Measurements from ENCODE around the gene NOL3. TPM values are rescaled to one million over a fixed set of nuclear protein-coding genes. Genes with fewer than 3 reads are reported as not detected.
A peak's percentile ranks its signal among the peaks of the same experiment; 100 is the strongest.

The NOL3 gene
- total RNA-seq, 1 experiment from 2014 or later = 8.5 TPM

DNA sequence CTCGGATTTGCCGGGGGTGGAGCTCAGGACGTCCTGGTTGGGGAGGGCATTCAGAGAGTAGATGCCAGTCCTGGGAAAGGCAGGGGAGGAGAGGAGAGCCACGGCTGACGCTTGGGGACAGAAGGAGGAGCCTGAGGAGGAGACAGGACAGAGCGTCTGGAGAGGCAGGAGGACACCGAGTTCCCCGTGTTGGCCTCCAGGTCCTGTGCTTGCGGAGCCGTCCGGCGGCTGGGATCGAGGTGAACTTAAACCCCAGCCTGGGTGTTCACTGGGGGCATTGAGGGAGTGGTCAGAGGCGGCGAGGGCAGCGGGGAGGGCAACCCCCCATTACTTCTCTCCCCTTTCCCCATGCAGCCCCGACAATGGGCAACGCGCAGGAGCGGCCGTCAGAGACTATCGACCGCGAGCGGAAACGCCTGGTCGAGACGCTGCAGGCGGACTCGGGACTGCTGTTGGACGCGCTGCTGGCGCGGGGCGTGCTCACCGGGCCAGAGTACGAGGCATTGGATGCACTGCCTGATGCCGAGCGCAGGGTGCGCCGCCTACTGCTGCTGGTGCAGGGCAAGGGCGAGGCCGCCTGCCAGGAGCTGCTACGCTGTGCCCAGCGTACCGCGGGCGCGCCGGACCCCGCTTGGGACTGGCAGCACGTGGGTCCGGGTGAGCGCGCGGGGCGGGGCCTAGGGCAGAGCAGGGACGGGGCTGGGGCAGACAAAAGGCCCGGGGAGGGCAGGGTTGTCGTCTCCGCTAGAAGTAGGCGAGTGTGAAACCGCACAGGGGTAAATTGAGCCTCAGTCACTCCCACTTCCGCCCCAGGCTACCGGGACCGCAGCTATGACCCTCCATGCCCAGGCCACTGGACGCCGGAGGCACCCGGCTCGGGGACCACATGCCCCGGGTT lies 3.7 kb downstream of the NOL3 start:
- CTCF ChIA-PET = interaction anchor here (0.6 to 15.6 kb wide), 10 partner anchors 9 to 156 kb away, joined by 3 to 386 read pairs (median 4); partner anchors contain the start of genes B3GNT9, ELMO3, FBXL8 and FHOD1
- ATAC-seq (peak; percentile 19), DNase-seq (ENCODE audit: low spot score) (peak; percentile 76)
- peaks cover 3% of the 10 kb centered on the region; the same call in 1 of the 2 replicates for H3K36me3 Mint-ChIP-seq
- no peak overlapping the region; the same call in 1 of the 2 replicates for H3K27ac Mint-ChIP-seq
- no peaks in the 10 kb centered on the region for H3K9me3 Mint-ChIP-seq
- peaks cover 89% of the 10 kb centered on the region for H3K27me3 Mint-ChIP-seq (ENCODE audit: low read depth)
- POLR2A ChIA-PET = interaction anchor here (1.1 to 1.4 kb wide), 3 partner anchors 11 to 53 kb away, joined by 3 to 5 read pairs (median 3); partner anchors contain the start of genes FBXL8, TMEM208 and TRADD
- peak overlapping the region; percentile 84 for H3K4me3 Mint-ChIP-seq
- peaks cover 36% of the 10 kb centered on the region for H3K4me1 Mint-ChIP-seq
- peak; percentile 84; the same call in 1 of the 2 replicates for TF ChIP-seq SMAD3 (CRISPR knock-in tag; IDR thresholded peaks at IDR 0.05; ENCODE audit: borderline replicate concordance)
- TF ChIP-seq NR2C2 (CRISPR knock-in tag; IDR thresholded peaks at IDR 0.05) = no peak
- 0 out of 2 replicates have a peak, but pooled peaks have one; percentile 33 for TF ChIP-seq E2F5 (CRISPR knock-in tag; IDR thresholded peaks at IDR 0.05)
- TF ChIP-seq, protein P1, sequence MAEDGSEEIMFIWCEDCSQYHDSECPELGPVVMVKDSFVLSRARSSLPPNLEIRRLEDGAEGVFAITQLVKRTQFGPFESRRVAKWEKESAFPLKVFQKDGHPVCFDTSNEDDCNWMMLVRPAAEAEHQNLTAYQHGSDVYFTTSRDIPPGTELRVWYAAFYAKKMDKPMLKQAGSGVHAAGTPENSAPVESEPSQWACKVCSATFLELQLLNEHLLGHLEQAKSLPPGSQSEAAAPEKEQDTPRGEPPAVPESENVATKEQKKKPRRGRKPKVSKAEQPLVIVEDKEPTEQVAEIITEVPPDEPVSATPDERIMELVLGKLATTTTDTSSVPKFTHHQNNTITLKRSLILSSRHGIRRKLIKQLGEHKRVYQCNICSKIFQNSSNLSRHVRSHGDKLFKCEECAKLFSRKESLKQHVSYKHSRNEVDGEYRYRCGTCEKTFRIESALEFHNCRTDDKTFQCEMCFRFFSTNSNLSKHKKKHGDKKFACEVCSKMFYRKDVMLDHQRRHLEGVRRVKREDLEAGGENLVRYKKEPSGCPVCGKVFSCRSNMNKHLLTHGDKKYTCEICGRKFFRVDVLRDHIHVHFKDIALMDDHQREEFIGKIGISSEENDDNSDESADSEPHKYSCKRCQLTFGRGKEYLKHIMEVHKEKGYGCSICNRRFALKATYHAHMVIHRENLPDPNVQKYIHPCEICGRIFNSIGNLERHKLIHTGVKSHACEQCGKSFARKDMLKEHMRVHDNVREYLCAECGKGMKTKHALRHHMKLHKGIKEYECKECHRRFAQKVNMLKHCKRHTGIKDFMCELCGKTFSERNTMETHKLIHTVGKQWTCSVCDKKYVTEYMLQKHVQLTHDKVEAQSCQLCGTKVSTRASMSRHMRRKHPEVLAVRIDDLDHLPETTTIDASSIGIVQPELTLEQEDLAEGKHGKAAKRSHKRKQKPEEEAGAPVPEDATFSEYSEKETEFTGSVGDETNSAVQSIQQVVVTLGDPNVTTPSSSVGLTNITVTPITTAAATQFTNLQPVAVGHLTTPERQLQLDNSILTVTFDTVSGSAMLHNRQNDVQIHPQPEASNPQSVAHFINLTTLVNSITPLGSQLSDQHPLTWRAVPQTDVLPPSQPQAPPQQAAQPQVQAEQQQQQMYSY (CRISPR knock-in tag; IDR thresholded peaks at IDR 0.05) = no peak
- peak; percentile 21; the same call in 1 of the 2 replicates for TF ChIP-seq NFYB (CRISPR knock-in tag; conservative IDR thresholded peaks at IDR 0.05; ENCODE audit: low read depth)
- TF ChIP-seq, protein P2, sequence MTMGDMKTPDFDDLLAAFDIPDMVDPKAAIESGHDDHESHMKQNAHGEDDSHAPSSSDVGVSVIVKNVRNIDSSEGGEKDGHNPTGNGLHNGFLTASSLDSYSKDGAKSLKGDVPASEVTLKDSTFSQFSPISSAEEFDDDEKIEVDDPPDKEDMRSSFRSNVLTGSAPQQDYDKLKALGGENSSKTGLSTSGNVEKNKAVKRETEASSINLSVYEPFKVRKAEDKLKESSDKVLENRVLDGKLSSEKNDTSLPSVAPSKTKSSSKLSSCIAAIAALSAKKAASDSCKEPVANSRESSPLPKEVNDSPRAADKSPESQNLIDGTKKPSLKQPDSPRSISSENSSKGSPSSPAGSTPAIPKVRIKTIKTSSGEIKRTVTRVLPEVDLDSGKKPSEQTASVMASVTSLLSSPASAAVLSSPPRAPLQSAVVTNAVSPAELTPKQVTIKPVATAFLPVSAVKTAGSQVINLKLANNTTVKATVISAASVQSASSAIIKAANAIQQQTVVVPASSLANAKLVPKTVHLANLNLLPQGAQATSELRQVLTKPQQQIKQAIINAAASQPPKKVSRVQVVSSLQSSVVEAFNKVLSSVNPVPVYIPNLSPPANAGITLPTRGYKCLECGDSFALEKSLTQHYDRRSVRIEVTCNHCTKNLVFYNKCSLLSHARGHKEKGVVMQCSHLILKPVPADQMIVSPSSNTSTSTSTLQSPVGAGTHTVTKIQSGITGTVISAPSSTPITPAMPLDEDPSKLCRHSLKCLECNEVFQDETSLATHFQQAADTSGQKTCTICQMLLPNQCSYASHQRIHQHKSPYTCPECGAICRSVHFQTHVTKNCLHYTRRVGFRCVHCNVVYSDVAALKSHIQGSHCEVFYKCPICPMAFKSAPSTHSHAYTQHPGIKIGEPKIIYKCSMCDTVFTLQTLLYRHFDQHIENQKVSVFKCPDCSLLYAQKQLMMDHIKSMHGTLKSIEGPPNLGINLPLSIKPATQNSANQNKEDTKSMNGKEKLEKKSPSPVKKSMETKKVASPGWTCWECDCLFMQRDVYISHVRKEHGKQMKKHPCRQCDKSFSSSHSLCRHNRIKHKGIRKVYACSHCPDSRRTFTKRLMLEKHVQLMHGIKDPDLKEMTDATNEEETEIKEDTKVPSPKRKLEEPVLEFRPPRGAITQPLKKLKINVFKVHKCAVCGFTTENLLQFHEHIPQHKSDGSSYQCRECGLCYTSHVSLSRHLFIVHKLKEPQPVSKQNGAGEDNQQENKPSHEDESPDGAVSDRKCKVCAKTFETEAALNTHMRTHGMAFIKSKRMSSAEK (CRISPR knock-in tag; IDR thresholded peaks at IDR 0.05; ENCODE audit: borderline replicate concordance) = no peak
- TF ChIP-seq ZBTB43 (CRISPR knock-in tag; IDR thresholded peaks at IDR 0.05) = peak; percentile 82
- 0 out of 2 replicates have a peak, but pooled peaks have one; percentile 28 for TF ChIP-seq FOXK1 (CRISPR knock-in tag; IDR thresholded peaks at IDR 0.05)
- no peak for TF ChIP-seq ZNF416 (CRISPR knock-in tag; IDR thresholded peaks at IDR 0.05)
- 0 out of 2 replicates have a peak, but pooled peaks have one; percentile 39 for TF ChIP-seq TP53 (CRISPR knock-in tag; IDR thresholded peaks at IDR 0.05)
- no peak for TF ChIP-seq GRHL2 (CRISPR knock-in tag; IDR thresholded peaks at IDR 0.05; ENCODE audit: insufficient replicate concordance, severe bottlenecking)
- TF ChIP-seq, protein P3, sequence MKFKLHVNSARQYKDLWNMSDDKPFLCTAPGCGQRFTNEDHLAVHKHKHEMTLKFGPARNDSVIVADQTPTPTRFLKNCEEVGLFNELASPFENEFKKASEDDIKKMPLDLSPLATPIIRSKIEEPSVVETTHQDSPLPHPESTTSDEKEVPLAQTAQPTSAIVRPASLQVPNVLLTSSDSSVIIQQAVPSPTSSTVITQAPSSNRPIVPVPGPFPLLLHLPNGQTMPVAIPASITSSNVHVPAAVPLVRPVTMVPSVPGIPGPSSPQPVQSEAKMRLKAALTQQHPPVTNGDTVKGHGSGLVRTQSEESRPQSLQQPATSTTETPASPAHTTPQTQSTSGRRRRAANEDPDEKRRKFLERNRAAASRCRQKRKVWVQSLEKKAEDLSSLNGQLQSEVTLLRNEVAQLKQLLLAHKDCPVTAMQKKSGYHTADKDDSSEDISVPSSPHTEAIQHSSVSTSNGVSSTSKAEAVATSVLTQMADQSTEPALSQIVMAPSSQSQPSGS (CRISPR knock-in tag; IDR thresholded peaks at IDR 0.05; ENCODE audit: borderline replicate concordance, low read depth) = no peak
- TF ChIP-seq NFATC4 (CRISPR knock-in tag; IDR thresholded peaks at IDR 0.05) = no peak
- TF ChIP-seq TEAD4 (CRISPR knock-in tag; IDR thresholded peaks at IDR 0.05) = no peak
- TF ChIP-seq FOXJ3 (CRISPR knock-in tag; IDR thresholded peaks at IDR 0.05; ENCODE audit: borderline replicate concordance) = no peak
- no peak for TF ChIP-seq NR1H2 (CRISPR knock-in tag; IDR thresholded peaks at IDR 0.05)
- peak; percentile 69; the same call in 1 of the 2 replicates for TF ChIP-seq KAT7 (CRISPR knock-in tag; IDR thresholded peaks at IDR 0.05; ENCODE audit: borderline replicate concordance)
- TF ChIP-seq ZNF121 (CRISPR knock-in tag; IDR thresholded peaks at IDR 0.05) = peak; percentile 99
- peak; percentile 90; the same call in 1 of the 2 replicates for TF ChIP-seq RELA (CRISPR knock-in tag; IDR thresholded peaks at IDR 0.05; ENCODE audit: borderline replicate concordance)
- TF ChIP-seq NR3C1 (CRISPR knock-in tag; conservative IDR thresholded peaks at IDR 0.05; ENCODE audit: low read depth) = no peak
- TF ChIP-seq CREM (CRISPR knock-in tag; IDR thresholded peaks at IDR 0.05) = peak; percentile 64; the same call in 1 of the 2 replicates
- no peak for TF ChIP-seq ZNF396 (CRISPR knock-in tag; IDR thresholded peaks at IDR 0.05; ENCODE audit: borderline replicate concordance)
